ENCODE measurements around the gene IL1RAPL1. TPM values are rescaled to one million over a fixed set of nuclear protein-coding genes. Genes with fewer than 3 reads are reported as not detected.

The IL1RAPL1 gene
- total RNA-seq, 3 donors from 2014 or later = not detected

GRCh38 chrX:29478336-29479069 lies 891.3 kb downstream of the IL1RAPL1 start:
- Mint-ChIP-seq H3K9me3 (no peaks in the 10 kb centered on the region), H3K4me1 (ENCODE audit: low read depth) (no peaks in the 10 kb centered on the region), H3K36me3 (ENCODE audit: insufficient read depth) (no peaks in the 10 kb centered on the region), H3K27me3 (ENCODE audit: low read depth) (no peaks in the 10 kb centered on the region), H3K4me3 (no peak overlapping the region)
- no peak for ATAC-seq
- DNase-seq = no peak

DNA sequence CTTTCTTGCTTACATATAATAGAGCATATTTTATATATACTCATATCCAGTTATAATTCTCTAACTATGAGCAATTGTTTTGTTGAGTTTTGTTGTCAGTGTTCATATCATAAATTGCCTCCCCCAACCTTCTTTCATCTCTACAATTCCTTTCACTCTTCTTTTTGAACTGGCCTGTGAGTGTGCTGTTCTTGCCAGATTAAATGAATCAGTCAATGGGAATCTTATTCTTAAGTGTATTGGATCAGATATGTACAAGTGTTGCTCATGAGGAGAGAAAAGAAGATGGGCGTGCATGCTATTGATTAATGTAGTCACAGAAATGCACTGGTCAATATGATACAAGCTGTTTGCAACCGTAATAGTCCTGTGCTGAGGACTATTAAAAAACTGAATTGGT lies 900.0 kb downstream of the IL1RAPL1 start:
- Mint-ChIP-seq H3K27me3 (ENCODE audit: low read depth) (no peaks in the 10 kb centered on the region), H3K9me3 (no peaks in the 10 kb centered on the region), H3K4me3 (no peak overlapping the region), H3K36me3 (ENCODE audit: insufficient read depth) (no peaks in the 10 kb centered on the region), H3K4me1 (ENCODE audit: low read depth) (no peaks in the 10 kb centered on the region)
- DNase-seq (no peak), ATAC-seq (no peak)

DNA sequence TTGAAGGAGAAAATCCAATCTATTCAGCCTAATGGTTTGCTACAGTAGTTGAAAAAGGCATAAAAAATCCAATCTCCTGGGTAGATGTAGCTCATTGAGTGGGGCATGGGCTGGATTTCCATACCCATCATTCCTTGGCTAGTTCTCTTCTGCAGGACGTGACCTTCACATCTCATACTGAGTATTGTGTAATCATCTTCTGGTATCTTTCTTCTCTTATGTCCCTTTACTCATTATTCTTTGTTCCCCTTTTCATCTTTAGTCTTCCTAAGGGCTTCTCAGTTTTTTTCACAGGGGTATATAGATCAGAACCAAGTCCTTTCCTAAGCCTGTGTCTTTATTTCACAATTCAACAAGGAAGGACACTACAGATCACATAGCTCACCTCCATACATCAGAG lies 900.5 kb downstream of the IL1RAPL1 start:
- Mint-ChIP-seq H3K36me3 (ENCODE audit: insufficient read depth) (no peaks in the 10 kb centered on the region), H3K27me3 (ENCODE audit: low read depth) (no peaks in the 10 kb centered on the region), H3K4me1 (ENCODE audit: low read depth) (no peaks in the 10 kb centered on the region), H3K9me3 (no peaks in the 10 kb centered on the region), H3K4me3 (no peak overlapping the region)
- DNase-seq (no peak), ATAC-seq (no peak)

GRCh38 chrX:29488919-29489318 lies 901.7 kb downstream of the IL1RAPL1 start:
- no peak overlapping the region for H3K4me3 Mint-ChIP-seq
- no peak for ATAC-seq
- DNase-seq = no peak

DNA sequence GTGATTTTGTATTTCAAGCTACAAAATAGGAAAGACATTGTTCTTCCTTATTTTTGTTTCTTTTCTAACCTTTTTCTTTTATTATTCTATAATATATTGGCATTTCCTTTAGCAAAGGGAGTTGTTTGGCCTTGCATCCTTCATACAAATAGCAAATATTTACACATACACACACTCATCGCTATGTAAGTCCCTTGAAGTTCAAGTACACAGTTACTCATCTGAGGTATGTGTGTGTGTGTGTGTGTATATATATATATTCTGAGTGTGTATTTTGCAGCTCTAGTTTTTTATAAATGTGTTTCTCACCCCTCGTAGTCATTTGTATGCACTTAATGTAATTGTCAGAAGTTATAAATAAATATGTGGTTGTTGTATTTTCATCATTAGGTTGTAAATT lies 903.4 kb downstream of the IL1RAPL1 start:
- no peaks in the 10 kb centered on the region for H3K9me3 Mint-ChIP-seq
- H3K4me1 Mint-ChIP-seq (ENCODE audit: low read depth) = no peaks in the 10 kb centered on the region
- ATAC-seq = no peak
- DNase-seq = no peak
- no peaks in the 10 kb centered on the region for H3K27me3 Mint-ChIP-seq (ENCODE audit: low read depth)
- H3K36me3 Mint-ChIP-seq (ENCODE audit: insufficient read depth) = no peaks in the 10 kb centered on the region
- H3K4me3 Mint-ChIP-seq = no peak overlapping the region

More at GRCh38 chrX:29488919-29489318, 901.7 kb downstream of the IL1RAPL1 start:
- Mint-ChIP-seq H3K9me3 (no peaks in the 10 kb centered on the region), H3K27me3 (ENCODE audit: low read depth) (no peaks in the 10 kb centered on the region), H3K4me1 (ENCODE audit: low read depth) (no peaks in the 10 kb centered on the region), H3K36me3 (ENCODE audit: insufficient read depth) (no peaks in the 10 kb centered on the region)

- ATAC-seq (no peak), DNase-seq (no peak)
- H3K9me3 Mint-ChIP-seq = no peaks in the 10 kb centered on the region
- no peaks in the 10 kb centered on the region for H3K36me3 Mint-ChIP-seq (ENCODE audit: insufficient read depth)
- H3K4me3 Mint-ChIP-seq = no peak overlapping the region
- H3K4me1 Mint-ChIP-seq (ENCODE audit: low read depth) = no peaks in the 10 kb centered on the region
- H3K27me3 Mint-ChIP-seq (ENCODE audit: low read depth) = no peaks in the 10 kb centered on the region
Measured at GRCh38 chrX:29491659-29492058, 904.4 kb downstream of the IL1RAPL1 start.

DNA sequence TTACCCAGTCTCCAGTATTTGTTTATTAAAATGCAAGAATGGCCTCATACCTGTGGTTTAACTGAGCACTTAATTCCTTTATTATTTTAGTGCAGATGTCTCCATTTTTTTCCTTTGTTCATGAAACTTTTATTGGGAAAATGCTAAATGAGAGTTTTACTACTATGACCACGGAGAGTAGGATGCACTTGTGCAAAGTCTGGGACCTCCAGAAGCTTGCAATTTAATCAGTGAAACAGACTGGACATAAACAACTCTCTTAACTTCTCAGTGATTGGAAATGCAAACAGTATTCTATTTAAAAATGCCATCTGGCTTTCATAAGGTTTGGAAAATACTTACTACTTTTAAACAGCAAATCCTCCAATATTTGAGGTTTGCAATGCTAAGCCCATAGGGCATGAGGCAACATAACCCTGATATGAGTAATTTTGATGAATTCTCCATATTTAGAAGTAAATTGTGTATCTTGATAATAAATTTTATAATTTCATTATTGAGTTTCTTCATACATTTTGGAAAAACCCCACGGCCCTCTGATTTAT lies 909.5 kb downstream of the IL1RAPL1 start:
- Mint-ChIP-seq H3K4me3 (no peak overlapping the region), H3K4me1 (ENCODE audit: low read depth) (no peaks in the 10 kb centered on the region), H3K36me3 (ENCODE audit: insufficient read depth) (no peaks in the 10 kb centered on the region), H3K27me3 (ENCODE audit: low read depth) (no peaks in the 10 kb centered on the region), H3K9me3 (no peaks in the 10 kb centered on the region)
- DNase-seq (no peak), ATAC-seq (no peak)

DNA sequence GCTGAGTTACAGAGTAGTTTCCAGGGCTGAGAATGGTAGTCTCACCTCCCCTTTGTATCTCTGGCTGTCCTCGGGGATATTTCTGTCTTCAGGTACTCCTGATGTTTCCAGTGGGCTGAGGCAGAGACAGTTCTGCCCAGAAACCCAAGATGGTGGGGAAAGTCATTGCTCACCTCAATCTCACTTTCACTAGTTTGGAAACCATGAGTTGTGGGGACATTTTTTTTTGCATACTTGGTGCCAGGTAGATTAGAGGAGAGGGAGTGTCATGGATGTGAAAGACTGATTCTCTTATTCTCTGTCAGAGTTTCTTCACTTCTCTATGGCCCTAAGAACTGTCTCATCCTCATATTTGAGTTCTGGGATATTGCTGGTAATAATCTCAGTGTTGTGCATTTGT lies 919.5 kb downstream of the IL1RAPL1 start:
- ATAC-seq = no peak
- no peaks in the 10 kb centered on the region for H3K4me1 Mint-ChIP-seq (ENCODE audit: low read depth)
- no peaks in the 10 kb centered on the region for H3K36me3 Mint-ChIP-seq (ENCODE audit: insufficient read depth)
- no peak overlapping the region for H3K4me3 Mint-ChIP-seq
- DNase-seq = no peak
- H3K27me3 Mint-ChIP-seq (ENCODE audit: low read depth) = no peaks in the 10 kb centered on the region
- H3K9me3 Mint-ChIP-seq = peaks cover 7% of the 10 kb centered on the region

DNA sequence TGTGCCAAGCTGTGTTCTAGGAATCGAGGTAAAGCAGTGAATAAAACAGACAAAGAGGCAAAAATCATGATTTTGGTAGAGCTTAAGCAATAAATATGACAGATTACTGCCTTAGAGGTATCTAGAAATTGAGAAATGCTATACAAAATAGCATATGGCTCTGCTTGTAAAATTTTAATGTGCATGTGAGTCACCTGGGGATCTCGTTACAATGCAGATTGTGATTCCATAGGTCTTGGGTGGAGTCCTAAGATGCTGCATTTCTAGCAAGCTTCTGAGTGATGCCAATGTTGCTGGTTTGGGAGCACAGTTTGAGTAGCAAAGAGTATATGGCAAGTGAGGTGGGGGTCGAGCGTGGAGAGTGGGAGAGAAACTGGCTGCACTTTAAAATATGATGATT lies 930.9 kb downstream of the IL1RAPL1 start:
- no peak overlapping the region for H3K4me3 Mint-ChIP-seq
- no peak for ATAC-seq
- no peaks in the 10 kb centered on the region for H3K4me1 Mint-ChIP-seq (ENCODE audit: low read depth)
- H3K27me3 Mint-ChIP-seq (ENCODE audit: low read depth) = no peaks in the 10 kb centered on the region
- DNase-seq = no peak
- no peaks in the 10 kb centered on the region for H3K9me3 Mint-ChIP-seq
- no peaks in the 10 kb centered on the region for H3K36me3 Mint-ChIP-seq (ENCODE audit: insufficient read depth)

GRCh38 chrX:29528281-29528680 lies 941.0 kb downstream of the IL1RAPL1 start:
- Mint-ChIP-seq H3K9me3 (no peaks in the 10 kb centered on the region), H3K4me3 (no peak overlapping the region), H3K36me3 (ENCODE audit: insufficient read depth) (no peaks in the 10 kb centered on the region), H3K27me3 (ENCODE audit: low read depth) (no peaks in the 10 kb centered on the region), H3K4me1 (ENCODE audit: low read depth) (no peaks in the 10 kb centered on the region)
- DNase-seq (no peak), ATAC-seq (no peak)

DNA sequence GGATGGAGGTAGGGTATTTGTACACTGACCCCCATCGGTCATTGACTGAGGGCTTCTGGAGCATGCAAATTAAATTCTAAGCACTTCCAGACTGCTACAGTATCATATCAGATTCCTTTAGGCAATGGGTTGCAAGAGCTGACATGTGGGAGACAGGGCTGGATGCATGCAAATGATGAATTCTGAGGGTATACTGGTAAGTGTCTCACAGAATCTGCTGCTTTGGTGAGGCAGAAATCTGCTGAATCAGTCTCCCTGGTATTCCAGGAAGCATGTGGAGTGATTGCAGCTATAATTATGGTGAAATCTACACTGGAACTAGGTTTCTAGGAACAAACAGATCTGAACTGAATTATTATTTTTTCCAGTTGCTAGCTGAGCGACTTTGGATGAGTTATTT lies 943.3 kb downstream of the IL1RAPL1 start:
- Mint-ChIP-seq H3K4me3 (no peak overlapping the region), H3K9me3 (no peaks in the 10 kb centered on the region), H3K27me3 (ENCODE audit: low read depth) (no peaks in the 10 kb centered on the region), H3K36me3 (ENCODE audit: insufficient read depth) (no peaks in the 10 kb centered on the region), H3K4me1 (ENCODE audit: low read depth) (no peaks in the 10 kb centered on the region)
- DNase-seq = no peak
- no peak for ATAC-seq

- ATAC-seq (no peak), DNase-seq (no peak)
- H3K36me3 Mint-ChIP-seq (ENCODE audit: insufficient read depth) = no peaks in the 10 kb centered on the region
- no peaks in the 10 kb centered on the region for H3K4me1 Mint-ChIP-seq (ENCODE audit: low read depth)
- no peak overlapping the region for H3K4me3 Mint-ChIP-seq
- no peaks in the 10 kb centered on the region for H3K27me3 Mint-ChIP-seq (ENCODE audit: low read depth)
- H3K9me3 Mint-ChIP-seq = no peaks in the 10 kb centered on the region
Measured at GRCh38 chrX:29531336-29531735, 944.1 kb downstream of the IL1RAPL1 start.

- DNase-seq (no peak), ATAC-seq (no peak)
- Mint-ChIP-seq H3K4me3 (no peak overlapping the region), H3K36me3 (ENCODE audit: insufficient read depth) (no peaks in the 10 kb centered on the region), H3K27me3 (ENCODE audit: low read depth) (no peaks in the 10 kb centered on the region), H3K4me1 (ENCODE audit: low read depth) (no peaks in the 10 kb centered on the region), H3K9me3 (no peaks in the 10 kb centered on the region)
Measured at GRCh38 chrX:29535212-29536162, 948.2 kb downstream of the IL1RAPL1 start.

- no peaks in the 10 kb centered on the region for H3K36me3 Mint-ChIP-seq (ENCODE audit: insufficient read depth)
- no peak overlapping the region for H3K4me3 Mint-ChIP-seq
- ATAC-seq = no peak
- H3K4me1 Mint-ChIP-seq (ENCODE audit: low read depth) = no peaks in the 10 kb centered on the region
- no peaks in the 10 kb centered on the region for H3K9me3 Mint-ChIP-seq
- no peak for DNase-seq
- no peaks in the 10 kb centered on the region for H3K27me3 Mint-ChIP-seq (ENCODE audit: low read depth)
Measured at GRCh38 chrX:29541038-29541437, 953.8 kb downstream of the IL1RAPL1 start.

- Mint-ChIP-seq H3K27me3 (ENCODE audit: low read depth) (no peaks in the 10 kb centered on the region), H3K4me3 (no peak overlapping the region), H3K4me1 (ENCODE audit: low read depth) (no peaks in the 10 kb centered on the region), H3K36me3 (ENCODE audit: insufficient read depth) (no peaks in the 10 kb centered on the region), H3K9me3 (no peaks in the 10 kb centered on the region)
- ATAC-seq = no peak
- DNase-seq = no peak
Measured at GRCh38 chrX:29542152-29542551, 954.9 kb downstream of the IL1RAPL1 start.

All from activated T-cell treated with anti-CD3 and anti-CD28 coated beads, Interleukin-2, amount 50 U/mL, for 4 hours (primary cell).